NCI-H1105 treated with DMSO at 0.1 percent for 48 hours (cell line): ENCODE data around the gene FLII.

Source experiments
- DNase-seq: peaks from one replicate; lab custom pipeline; 2025; lab: John Stamatoyannopoulos, UW

FLII gene

DNA sequence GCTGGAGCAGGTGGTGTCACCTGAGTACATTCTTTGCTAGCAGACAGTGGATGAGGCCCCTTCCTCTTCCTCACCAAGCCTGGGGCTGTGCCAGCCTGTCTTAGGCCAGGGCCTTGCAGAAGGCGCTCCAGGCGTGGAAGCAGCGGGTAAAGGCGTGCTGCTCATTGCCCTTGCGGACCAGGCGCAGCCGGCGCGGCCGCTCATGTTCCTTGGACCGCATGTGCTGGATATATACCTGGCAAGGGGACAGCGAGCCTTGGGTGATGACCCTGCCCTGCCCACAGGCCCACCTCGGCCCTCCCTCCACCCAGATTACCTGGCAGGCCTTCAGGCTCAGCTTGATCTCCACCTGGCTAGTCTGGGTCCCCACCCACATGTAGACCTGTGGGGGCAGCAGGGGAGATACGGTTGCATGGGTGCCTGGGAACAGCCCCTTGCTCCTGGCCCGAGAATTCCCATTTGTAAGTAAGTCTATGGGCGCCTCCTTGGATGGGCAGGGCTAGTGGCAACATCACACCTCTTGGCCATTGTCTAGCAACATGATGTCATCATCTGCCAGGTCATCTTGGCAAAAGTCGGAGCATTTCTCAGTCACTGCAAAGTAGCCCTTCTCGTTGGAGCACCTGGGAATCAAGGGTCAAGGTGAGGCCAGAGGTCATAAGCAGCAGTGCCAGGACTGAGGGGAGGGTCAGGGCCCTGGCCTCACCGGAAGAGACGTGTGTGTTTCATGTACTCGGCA lies 13.3 kb downstream of the FLII start:
- no peak for DNase-seq

DNA sequence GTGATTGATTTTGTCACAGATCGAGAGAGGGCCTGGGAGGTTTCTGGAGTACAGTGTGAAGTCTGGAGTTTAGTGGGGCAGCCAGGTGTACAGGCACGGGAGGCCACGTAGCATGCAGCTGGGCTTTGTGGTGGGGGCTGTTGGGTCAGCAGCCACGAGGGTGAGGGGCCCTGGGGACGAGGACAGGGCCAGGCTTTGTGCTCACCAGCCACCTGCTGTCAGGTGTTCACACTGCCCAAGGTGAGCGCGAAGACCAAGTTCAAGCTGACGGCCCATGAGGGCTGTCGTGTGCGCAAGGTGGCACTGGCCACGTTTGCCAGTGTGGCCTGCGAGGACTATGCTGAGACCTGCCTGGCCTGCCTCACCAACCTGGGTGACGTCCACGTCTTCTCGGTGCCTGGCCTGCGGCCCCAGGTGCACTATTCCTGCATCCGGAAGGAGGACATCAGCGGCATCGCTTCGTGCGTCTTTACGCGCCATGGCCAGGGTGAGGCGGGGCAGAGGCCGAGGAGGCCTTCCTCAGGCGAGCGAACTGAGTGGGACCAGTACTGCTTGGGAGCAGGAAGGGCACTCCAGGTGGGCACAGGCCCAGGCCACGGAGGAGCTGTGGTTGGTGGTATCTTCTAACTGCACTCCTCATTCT lies 17.2 kb downstream of the FLII start:
- DNase-seq: no peak

DNA sequence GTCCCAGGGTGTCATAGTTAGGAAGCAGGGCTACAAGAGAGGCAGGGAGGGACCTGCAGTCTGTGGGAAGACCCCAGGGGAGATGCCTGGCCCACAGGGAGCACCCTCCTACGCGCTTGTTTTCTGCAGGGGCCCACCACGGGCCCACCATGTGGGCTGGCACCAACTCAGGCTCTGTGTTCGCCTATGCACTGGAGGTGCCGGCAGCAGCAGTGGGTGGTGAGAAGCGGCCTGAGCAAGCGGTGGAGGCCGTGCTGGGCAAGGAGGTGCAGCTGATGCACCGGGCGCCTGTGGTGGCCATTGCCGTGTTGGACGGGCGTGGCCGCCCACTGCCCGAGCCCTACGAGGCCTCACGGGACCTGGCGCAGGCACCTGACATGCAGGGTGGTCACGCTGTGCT lies 18.1 kb downstream of the FLII start:
- no peak for DNase-seq

DNA sequence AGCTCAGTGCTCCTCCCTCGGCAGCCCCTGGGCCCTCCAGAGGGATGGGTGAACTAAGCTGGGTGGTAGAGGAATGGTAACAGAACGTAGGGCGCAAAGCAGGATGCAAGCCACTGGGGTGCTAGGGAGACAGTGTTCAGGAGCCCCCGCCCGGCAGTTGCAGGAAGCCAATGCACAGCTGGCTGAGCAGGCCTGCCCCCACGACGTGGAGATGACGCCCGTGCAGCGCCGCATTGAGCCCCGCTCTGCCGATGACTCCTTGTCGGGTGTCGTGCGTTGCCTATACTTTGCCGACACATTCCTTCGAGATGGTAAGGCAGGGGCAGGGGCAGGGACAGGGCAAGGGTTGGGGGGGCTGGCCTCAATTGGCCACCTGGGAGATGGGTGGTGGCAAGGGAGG lies 20.2 kb downstream of the FLII start:
- no peak for DNase-seq

DNA sequence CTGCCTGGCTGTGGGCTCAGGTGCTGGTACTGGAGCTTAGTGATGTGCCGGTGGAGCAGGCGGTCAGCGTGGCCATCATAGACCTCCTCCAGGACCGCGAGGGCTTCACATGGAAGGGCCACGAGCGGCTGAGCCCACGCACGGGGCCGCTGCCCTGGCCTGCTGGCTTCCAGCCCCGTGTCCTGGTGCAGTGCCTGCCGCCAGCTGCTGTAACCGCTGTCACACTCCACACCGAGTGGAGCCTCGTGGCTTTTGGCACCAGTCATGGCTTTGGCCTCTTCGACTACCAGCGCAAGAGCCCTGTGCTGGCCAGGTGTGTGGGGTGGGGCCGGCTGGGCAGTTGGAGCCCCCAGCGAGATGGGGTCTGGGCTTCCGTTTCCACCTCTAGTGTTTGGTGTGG lies 21.1 kb downstream of the FLII start:
- no peak for DNase-seq

DNA sequence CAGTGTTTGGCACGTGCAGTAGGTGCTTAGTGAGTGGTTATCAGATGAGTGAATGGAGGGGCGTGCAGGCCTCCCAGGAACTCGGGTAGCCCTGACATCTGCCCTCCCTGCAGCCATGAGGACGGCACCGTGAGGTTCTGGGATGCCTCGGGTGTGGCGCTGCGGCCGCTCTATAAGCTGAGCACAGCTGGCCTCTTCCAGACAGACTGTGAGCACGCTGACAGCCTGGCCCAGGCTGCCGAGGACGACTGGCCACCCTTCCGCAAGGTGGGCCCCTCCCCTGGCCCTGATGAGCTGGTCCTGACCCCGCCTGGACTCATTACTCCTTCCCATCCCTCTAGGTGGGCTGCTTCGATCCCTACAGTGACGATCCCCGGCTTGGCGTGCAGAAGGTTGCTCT lies 22.0 kb downstream of the FLII start:
- no peak for DNase-seq

DNA sequence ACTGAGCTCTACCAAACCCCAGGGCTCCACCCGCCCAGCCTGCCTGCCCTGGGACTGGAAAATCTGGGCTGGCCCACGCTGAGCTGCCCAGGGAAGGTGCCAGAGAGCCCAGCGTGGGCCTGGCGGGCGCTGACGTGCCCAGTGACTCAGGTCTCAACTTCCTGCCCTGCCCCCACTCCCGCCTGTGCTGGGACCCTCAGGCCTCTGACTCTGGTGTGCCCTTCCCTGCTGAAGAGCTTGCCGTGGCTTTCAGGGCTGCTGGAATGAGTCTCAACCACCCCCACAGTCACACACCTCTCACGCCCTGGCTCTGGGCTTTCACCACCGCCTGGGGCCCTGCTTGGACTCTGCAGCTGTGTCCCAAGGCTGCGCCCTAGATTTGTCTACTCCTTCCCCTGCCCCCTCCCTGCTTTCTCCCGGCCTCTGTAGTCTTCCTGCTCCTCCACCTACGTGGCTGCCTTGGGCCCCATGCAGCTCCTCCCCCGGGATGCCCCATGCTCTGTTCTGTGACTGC lies 22.7 kb downstream of the FLII start:
- DNase-seq: no peak

DNA sequence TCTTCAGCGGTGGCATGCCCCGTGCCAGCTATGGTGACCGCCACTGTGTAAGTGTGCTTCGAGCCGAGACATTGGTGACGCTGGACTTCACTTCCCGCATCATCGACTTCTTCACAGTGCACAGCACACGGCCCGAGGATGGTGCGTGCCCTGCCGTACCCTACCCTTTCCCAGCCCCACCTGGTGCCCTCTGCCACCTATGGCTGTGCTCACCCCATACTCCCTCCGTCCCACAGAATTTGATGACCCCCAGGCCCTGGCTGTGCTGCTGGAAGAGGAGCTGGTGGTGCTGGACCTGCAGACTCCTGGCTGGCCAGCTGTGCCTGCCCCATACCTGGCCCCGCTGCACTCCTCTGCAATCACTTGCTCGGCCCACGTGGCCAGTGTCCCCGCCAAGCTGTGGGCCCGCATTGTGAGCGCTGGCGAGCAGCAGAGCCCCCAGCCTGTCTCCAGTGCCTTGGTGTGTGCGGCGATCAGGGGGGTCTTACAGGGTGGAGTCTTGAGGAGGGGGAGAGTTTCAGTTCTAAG lies 23.6 kb downstream of the FLII start:
- DNase-seq: no peak

DNA sequence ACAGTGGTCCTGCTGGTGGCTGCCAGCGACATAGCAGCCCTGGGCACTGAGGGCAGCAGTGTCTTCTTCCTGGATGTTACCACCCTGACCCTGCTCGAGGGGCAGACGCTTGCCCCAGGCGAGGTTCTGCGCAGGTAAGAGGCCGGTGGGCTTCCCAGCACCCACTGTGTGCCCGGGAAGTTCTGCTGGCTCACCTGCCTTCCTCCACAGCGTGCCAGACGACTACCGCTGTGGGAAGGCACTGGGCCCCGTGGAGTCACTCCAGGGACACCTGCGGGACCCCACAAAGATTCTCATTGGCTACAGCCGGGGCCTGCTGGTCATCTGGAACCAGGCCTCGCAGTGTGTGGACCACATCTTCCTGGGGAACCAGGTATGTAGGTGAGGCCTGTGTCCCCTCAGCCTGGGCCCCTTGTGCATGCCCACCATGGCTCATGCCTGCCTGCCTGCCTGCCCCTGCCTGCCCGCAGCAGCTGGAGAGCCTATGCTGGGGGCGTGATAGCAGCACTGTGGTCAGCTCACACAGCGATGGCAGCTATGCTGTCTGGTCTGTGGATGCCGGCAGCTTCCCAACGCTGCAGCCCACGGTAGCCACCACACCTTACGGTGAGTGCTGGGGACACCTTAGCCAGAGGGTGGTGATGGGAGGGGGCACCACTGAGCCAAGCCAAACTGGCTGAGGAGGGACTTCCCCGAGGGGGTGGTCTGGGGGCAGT lies 24.6 kb downstream of the FLII start:
- DNase-seq: no peak

DNA sequence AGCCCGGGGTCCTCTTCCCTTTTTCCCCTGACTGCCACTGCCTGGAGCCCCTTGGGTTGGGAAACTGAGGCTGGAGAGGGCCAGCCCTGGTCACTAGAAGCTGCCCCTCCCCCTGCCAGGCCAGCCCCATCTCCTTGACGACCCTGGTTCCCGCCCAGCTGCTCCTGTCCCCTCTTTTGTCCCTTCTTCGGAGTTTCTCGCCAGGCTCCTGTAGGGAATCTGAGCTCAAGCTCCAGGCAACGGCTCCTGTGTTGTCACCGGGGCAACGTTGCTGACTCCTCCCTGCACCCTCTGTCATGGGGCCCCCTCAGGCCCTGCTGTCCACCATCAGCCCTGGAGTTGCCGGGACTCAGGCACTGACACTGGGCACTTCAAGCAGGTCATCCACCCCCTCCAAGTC lies 27.4 kb downstream of the FLII start:
- no peak for DNase-seq

DNA sequence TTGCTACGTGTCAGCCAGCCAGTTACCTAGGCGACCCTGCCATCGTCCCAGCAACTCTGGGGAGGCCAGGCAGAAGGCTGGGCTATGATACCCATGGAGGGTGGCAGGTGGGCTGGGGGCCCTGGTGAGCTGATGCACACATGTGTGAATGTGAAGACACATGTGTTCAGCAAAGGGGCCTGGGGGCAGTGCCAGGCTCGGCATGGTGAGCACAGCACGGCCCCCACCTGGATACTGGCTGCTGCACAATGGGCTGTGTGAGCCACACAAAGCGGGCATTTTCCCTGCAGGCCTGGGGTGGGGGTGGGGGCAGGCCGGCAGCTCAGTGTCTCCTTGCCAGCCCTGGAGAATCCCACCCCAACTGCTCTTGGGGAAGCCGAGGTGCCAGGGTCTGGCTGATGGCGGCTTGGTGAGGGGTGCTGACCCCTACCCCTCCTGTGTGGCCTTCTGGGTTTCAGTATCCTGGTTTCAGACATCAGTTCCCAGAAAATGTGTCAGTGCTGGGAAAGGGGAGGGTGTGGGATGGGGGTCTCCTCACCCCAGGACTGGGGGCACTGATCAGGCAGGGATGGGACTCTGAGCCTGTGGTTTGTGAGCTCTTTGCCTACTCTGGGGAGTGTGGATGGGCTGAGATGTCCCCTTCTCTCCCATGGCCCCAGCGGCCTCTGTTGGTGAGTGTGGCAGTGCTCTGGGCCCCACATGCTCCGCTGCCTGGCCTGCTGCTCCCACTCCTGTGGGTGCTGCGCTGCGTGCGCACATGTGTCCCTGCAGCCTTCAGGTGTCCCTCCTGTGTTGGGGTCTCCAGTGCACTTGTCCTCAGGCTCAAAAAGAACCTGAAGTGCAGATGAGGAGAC lies 28.0 kb downstream of the FLII start:
- no peak for DNase-seq

DNA sequence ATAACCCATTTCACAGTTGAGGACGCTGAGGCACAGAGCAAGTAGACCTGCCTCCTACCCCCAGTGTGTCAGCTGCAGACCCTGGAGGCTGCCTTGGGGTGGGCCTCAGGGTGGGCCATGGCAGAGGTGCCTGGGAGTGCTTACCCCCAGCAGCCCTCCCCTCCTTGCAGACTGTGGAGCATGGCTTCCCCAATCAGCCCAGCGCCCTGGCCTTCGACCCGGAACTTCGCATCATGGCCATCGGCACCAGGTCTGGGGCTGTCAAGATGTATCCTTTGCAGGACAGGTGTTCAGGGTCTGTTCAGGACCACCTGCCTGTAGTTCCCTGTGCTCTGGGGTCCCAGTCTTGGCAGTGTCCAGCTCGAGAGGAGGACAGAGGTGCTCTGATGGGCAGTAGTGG lies 28.8 kb downstream of the FLII start:
- DNase-seq: no peak

DNA sequence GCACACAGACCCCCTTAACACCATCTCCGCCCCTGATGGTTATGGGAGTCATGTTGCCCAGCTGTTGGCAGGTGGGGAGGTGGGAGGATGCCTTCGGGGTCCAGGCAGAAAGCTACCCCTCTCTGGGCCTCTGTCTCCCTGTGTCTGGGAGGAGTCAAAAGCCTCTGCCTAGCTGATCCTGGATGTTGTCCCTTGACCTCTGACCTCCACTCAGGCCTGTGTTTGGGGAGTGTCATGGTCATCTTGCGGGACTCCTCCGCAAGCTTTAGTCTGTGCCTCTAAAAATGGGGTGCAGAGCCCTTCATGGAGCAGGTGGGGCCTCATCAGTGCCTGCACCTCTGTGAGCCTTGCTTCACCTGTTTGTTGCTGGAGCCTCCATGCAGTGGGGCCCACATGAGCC lies 29.3 kb downstream of the FLII start:
- DNase-seq: no peak

DNA sequence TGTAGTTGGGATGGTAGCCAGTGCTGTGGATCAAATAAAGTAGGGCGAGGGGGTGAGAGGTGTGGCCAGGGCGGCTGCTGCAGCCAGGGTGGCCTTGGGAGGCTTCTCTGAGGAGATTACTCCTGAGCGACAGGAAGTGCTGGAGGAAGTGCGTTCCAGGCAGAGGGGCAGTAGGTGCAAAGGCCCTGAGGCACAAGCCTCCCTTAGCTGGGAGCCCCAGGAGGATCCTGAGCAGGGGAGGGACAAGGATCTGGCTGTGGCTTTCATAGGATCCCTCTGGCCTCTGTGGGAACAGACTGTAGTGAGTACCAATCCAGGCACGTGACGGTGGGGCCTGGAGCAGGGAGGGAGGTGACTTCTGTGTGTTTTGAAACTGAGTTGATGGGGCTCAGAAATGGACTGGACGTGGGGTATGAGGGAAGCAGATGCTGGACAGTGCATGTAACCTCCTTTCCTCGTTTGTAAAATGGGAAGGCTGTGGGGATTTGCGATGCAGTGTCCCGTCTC lies 30.3 kb downstream of the FLII start:
- DNase-seq: no peak

DNA sequence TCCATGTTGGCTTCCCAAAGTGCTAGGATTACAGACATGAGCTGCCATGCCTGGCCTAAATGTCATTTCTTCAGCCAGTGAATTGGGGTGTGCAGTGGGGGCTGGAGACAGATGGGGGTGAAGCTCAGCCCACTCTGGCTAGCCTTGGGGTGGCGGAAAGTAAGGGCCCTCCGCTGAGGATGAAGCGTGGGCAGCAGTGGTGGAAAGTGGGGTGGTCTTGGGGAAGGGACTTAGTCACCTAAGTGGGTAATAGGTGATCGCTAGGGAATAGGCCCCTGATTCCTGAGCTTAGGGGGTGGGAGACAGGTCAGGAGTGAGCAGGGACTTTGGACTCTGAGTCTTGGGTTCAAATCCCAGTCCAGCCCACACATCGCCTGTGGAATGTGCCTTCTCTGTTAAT lies 30.9 kb downstream of the FLII start:
- no peak for DNase-seq

DNA sequence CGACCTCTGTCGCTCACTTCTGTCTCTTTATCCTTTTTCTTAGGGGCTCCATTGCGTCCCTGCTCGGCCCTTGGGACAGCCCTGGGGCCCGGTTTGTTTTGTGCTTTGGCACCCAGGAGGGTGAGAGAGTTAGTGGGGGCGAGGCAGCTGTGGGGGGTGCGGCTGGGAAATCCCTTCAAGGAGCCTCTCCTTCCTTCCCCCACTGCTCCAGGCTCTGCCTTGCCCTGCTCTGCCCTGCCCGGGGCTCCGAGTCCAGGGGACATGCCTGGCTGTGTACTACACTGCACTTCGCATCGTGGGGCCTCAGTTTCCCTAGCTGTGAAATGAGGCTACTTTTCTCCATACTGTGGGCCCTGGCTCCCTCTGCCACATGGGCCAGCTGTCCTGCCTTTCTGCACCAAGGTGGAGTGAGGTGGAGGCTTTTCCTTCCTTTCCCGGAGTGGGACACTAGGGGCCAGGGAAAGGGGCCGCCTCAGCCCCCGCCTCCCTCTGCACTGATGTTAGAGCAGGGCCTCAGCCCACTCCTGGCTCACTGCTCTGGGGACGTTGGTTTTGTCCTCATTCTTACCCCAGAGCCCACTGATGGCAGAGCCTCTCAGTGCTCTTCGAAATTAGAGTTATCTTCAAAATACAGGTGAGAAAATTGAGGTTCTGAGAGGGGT lies 32.1 kb downstream of the FLII start:
- DNase-seq: no peak

DNA sequence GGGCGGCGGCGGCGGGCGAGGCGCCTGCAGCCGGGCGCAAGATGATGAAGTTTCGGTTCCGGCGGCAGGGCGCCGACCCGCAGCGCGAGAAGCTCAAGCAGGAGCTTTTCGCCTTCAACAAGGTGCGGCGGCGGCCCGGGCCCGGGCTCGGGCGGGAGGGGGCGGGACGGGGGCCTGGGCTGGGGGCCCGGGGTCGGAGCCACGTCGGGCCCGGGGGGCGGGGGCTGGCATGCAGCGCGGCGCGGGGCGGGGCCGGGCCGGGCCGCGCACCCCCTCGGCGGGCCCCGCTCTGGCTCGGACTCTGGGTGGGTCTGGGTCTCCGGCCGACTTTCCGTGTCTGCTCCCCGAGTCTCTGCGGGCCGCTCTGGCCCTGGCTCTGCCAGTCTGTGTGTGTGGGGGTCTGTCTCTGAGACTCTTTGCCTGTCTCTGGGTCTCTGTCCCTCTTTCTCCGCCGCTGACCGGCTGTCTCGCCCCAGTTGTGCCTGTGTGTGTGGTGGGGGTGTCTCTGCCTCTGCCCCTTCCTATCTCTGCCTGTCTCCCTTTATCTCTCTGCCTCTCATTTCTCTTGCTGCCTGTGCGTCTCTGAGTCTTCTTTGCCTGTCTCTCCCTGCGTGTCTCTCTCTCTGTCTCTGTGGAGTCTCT lies 32.8 kb downstream of the FLII start:
- DNase-seq: no peak

DNA sequence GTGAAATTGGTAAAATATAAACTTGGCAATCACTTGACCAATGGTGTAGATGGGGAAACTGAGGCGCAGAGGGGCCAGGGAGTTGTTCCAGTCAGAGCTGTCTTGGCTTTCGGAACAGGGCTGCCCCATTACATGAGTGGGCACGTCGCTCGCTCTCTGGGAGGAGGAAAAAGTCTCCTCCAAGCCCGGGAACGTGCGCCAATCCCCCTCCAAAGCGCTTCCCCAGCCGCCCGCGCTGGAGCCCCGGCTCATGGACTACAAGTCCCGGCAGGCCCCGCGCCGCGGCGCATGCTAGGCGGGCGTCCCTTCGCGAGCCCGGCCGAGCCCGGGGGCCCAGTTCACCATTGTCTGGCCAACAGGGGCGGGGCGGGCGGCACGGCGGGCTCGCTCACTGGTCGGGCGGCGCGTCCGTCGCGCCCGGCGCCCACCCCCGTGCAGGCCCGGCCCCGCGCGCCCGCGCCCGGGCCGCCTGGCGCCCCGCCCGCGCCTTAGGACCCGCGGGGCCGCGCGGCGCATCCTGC lies 33.4 kb downstream of the FLII start, which contains the start of gene LLGL1:
Gene LLGL1, plus strand, starts transcription at position 515 of the 521 bp plus-strand sequence. CDS start 48 bp downstream, outside the sequence.
- DNase-seq: peak; percentile 94

DNA sequence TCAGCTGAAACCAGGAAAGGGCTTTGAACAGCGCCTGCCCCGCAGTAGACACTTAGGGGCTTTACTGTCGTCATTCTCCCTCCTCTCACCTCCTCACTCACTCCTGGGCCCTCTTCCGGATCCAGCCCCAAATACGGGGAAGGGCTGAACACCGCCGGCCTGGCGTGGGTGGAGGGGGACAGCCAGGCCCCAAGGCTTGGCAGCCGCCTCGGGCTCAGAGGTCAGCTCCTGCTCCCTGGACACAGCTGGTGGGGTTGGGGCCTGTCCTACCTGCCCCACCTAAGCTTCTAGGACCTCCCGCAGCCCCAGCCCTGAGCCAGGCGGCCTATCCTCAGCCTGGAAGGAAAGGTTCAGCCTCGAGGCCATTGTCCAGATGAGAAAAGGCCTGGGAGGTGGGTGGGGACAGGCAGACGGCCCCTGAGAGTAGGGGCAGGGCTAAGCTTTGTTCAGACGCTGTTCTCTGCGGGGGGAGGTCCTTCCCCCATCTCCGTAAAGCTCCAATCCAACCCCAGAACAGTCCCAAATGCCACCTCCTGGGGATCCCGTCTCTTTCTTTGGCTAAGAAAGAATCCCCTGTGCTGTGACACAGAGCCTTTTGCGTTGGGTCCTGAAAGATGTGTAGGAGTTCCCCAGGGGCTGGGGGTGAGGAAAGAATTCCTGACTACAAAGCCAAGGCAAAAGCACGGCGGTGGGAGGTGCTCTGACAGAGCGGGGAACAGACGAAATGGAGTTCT lies 34.0 kb downstream of the FLII start:
- no peak for DNase-seq

DNA sequence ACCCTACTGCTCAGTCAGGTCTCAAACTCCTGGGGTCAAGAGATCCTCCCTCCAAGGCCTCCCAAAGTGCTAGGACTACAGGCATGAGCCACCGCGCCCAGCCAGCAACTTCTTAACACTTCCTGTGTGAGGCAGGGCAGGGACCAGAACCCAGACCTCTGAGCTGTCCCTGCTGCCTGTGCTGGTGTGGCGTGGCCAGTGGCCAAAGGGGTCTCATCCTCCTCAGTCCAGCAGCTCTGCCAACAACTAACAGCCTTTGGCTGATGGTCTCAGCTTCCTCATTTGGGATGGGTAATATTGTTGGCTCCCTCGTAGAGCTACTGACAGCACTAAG lies 34.5 kb downstream of the FLII start:
- no peak for DNase-seq
